Gastrocnemius medialis (tissue), 4 donors: ENCODE results near the gene TAS2R20. TPM values are rescaled to one million over a fixed set of nuclear protein-coding genes. Genes with fewer than 3 reads are reported as not detected.

Source experiments
- ATAC-seq, 2 donors: fragments of 150-250 bp; one replicate each; pipeline ENCODE4 v1.9.1; 2016
- DNase-seq, 2 donors: peaks; one replicate each; pipeline ENCODE4 v3.0.0-alpha.2; 2019
- H3K27ac ChIP-seq, 4 donors: fragments of 200-600 bp; sonication (generic); 1 replicate in 1 of 4; 2 replicates in 3 of 4; pipeline ENCODE4 v1.5.1; 2016 to 2018; ENCODE audit warnings: mild to moderate bottlenecking in 2 of 4, moderate library complexity in 1 of 4
- H3K27me3 ChIP-seq, 3 donors: fragments of 200-600 bp; sonication (generic) in 2 of 3; 1 replicate in 1 of 3; 2 replicates in 2 of 3; pipeline versions ENCODE4 v1.5.1 to v1.6.0; 2016 to 2019; ENCODE audit warnings: mild to moderate bottlenecking in 1 of 3, moderate library complexity in 1 of 3
- H3K36me3 ChIP-seq, 2 donors: fragments of 200-600 bp; sonication (generic) in 1 of 2; one replicate each; pipeline ENCODE4 v1.5.1; 2017 to 2018
- H3K4me1 ChIP-seq, 2 donors: fragments of 200-600 bp; sonication (generic) in 1 of 2; one replicate each; pipeline ENCODE4 v1.5.1; 2016 to 2017; ENCODE audit warnings: mild to moderate bottlenecking in 2 of 2
- H3K4me3 ChIP-seq, 4 donors: fragments of 200-600 bp; sonication (generic) in 3 of 4; 1 replicate in 1 of 4; 2 replicates in 3 of 4; pipeline ENCODE4 v1.5.1; 2016 to 2019; ENCODE audit warnings: mild to moderate bottlenecking in 2 of 4
- H3K9me3 ChIP-seq, 3 donors: fragments of 200-600 bp; sonication (generic) in 2 of 3; 1 replicate in 1 of 3; 2 replicates in 2 of 3; pipeline ENCODE4 v1.5.1; 2016 to 2019
- CTCF ChIP-seq, 5 experiments: fragments of 450-650 bp in 3 of 5; fragments of 200-600 bp in 2 of 5; sonication (generic) in 2 of 5; IDR thresholded peaks in 4 of 5; conservative IDR thresholded peaks in 1 of 5; 1 replicate in 4 of 5; 2 replicates in 1 of 5; pipeline ENCODE4 v1.5.1; 2016 to 2019; ENCODE audit warnings: antibody characterized with exemption in 5 of 5, mild to moderate bottlenecking in 3 of 5, moderate library complexity in 3 of 5
- POLR2A ChIP-seq, 2 donors: fragments of 450-650 bp; IDR thresholded peaks; one replicate each; pipeline ENCODE4 v1.6.1; 2017; ENCODE audit warnings: antibody characterized with exemption in 2 of 2, mild to moderate bottlenecking in 2 of 2, moderate library complexity in 2 of 2
- in situ Hi-C, 4 donors: fragments of 200-750 bp; cut with MboI; loops; one replicate each; pipeline versions ENCODE4 v1.15.0 to v1.8.0; 2017; ENCODE audit warnings: low sequenced_read_pairs in 4 of 4
- intact Hi-C: fragments of 100-400 bp; cut with DNase I; formaldehyde crosslinking; loops from one replicate; pipeline ENCODE4 v1.15.1; 2023; ENCODE audit warnings: low total_unique reads
- total RNA-seq, 4 donors: library from RNA; depleted of rRNA; stranded (reverse); fragments of >200 nt; gene quantifications; one replicate each; pipeline versions ENCODE4 v1.1.0 to v1.2.3, GENCODE V29; 2016

The TAS2R20 gene
- total RNA-seq, 4 donors from 2014 or later, result 0.53 to 3.6 TPM; not detected in 2

- H3K4me1 ChIP-seq, result no peaks in the 10 kb centered on the region
- no peaks in the 10 kb centered on the region for H3K27me3 ChIP-seq
- no peaks in the 10 kb centered on the region for H3K9me3 ChIP-seq
- no peak overlapping the region for H3K27ac ChIP-seq
- no peaks in the 10 kb centered on the region for H3K36me3 ChIP-seq
- intact Hi-C loops, result loop anchor here (5.0 kb wide), 1 partner anchor 56 kb away; no protein-coding TSS in a partner anchor
- TF ChIP-seq CTCF (IDR thresholded peaks at IDR 0.05 in 4 of 5, conservative IDR thresholded peaks at IDR 0.05 in 1 of 5) (no peak), POLR2A (IDR thresholded peaks at IDR 0.05) (no peak)
- ATAC-seq (no peak), DNase-seq (no peak)
- no peak overlapping the region for H3K4me3 ChIP-seq
- in situ Hi-C loops, result no loop called here
Observed at GRCh38 chr12:11015775-11016430, 17.8 kb upstream of the TAS2R20 start.

- Histone ChIP-seq H3K27me3 (no peaks in the 10 kb centered on the region), H3K4me1 (no peaks in the 10 kb centered on the region), H3K36me3 (no peaks in the 10 kb centered on the region), H3K4me3 (no peak overlapping the region), H3K27ac (no peak overlapping the region), H3K9me3 (no peaks in the 10 kb centered on the region)
- in situ Hi-C loops, result no loop called here
- intact Hi-C loops, result no loop called here
- TF ChIP-seq POLR2A (IDR thresholded peaks at IDR 0.05) (no peak), CTCF (IDR thresholded peaks at IDR 0.05 in 4 of 5, conservative IDR thresholded peaks at IDR 0.05 in 1 of 5) (no peak)
- ATAC-seq (no peak), DNase-seq (no peak)
Observed at GRCh38 chr12:11014234-11014633, 16.1 kb upstream of the TAS2R20 start.

GRCh38 chr12:11007608-11008007 lies 9.5 kb upstream of the TAS2R20 start:
- Histone ChIP-seq H3K9me3 (no peaks in the 10 kb centered on the region), H3K27me3 (no peaks in the 10 kb centered on the region), H3K4me1 (no peaks in the 10 kb centered on the region), H3K36me3 (no peaks in the 10 kb centered on the region), H3K27ac (no peak overlapping the region), H3K4me3 (no peak overlapping the region)
- in situ Hi-C loops (no loop called here), intact Hi-C loops (no loop called here)
- TF ChIP-seq POLR2A (IDR thresholded peaks at IDR 0.05) (no peak), CTCF (IDR thresholded peaks at IDR 0.05 in 4 of 5, conservative IDR thresholded peaks at IDR 0.05 in 1 of 5) (no peak)
- DNase-seq, result no peak
- ATAC-seq, result no peak

- no peaks in the 10 kb centered on the region for H3K9me3 ChIP-seq
- H3K36me3 ChIP-seq, result peaks cover 0 to 5% of the 10 kb centered on the region in 2 donors
- TF ChIP-seq POLR2A (IDR thresholded peaks at IDR 0.05) (no peak), CTCF (IDR thresholded peaks at IDR 0.05 in 4 of 5, conservative IDR thresholded peaks at IDR 0.05 in 1 of 5) (no peak)
- no peak for ATAC-seq
- intact Hi-C loops (no loop called here), in situ Hi-C loops (no loop called here)
- H3K27ac ChIP-seq, result no peak overlapping the region
- no peaks in the 10 kb centered on the region for H3K4me1 ChIP-seq
- H3K4me3 ChIP-seq, result no peak overlapping the region
- DNase-seq, result no peak
- H3K27me3 ChIP-seq, result no peaks in the 10 kb centered on the region
Observed at GRCh38 chr12:10994307-10994706, 3.8 kb downstream of the TAS2R20 start.

- intact Hi-C loops (no loop called here), in situ Hi-C loops (no loop called here)
- ATAC-seq, result no peak
- Histone ChIP-seq H3K9me3 (no peaks in the 10 kb centered on the region), H3K4me1 (no peaks in the 10 kb centered on the region), H3K4me3 (no peak overlapping the region), H3K36me3 (peaks cover 0 to 2% of the 10 kb centered on the region in 2 donors), H3K27me3 (no peaks in the 10 kb centered on the region), H3K27ac (no peak overlapping the region)
- TF ChIP-seq POLR2A (IDR thresholded peaks at IDR 0.05) (no peak), CTCF (IDR thresholded peaks at IDR 0.05 in 4 of 5, conservative IDR thresholded peaks at IDR 0.05 in 1 of 5) (no peak)
- DNase-seq, result no peak
Observed at GRCh38 chr12:10989107-10989506, 9.0 kb downstream of the TAS2R20 start.
